HUES6 (cell line): ENCODE data around the gene PTGR3.

Experiments used
- H3K27ac ChIP-seq: 2 replicates; pipeline ENCODE4 v1.7.0; 2013; ENCODE audit warnings: low read depth, mild to moderate bottlenecking, low read length, inconsistent platforms
- H3K27me3 ChIP-seq: 2 replicates; pipeline ENCODE4 v1.6.1; 2013; ENCODE audit warnings: low read length; ENCODE audit not compliant: control insufficient read depth, insufficient read depth
- H3K36me3 ChIP-seq: 2 replicates; pipeline ENCODE4 v1.6.1; 2013; ENCODE audit warnings: low read length; ENCODE audit not compliant: control insufficient read depth, insufficient read depth
- H3K4me1 ChIP-seq: 2 replicates; pipeline ENCODE4 v1.6.1; 2013; ENCODE audit warnings: low read length; ENCODE audit not compliant: control insufficient read depth, insufficient read depth
- H3K4me3 ChIP-seq: 2 replicates; pipeline ENCODE4 v1.5.1; 2013; ENCODE audit warnings: low read depth, low read length
- H3K9ac ChIP-seq: one replicate; pipeline ENCODE4 v1.6.1; 2013; ENCODE audit warnings: mild to moderate bottlenecking, low read length
- H3K9me3 ChIP-seq: 2 replicates; pipeline ENCODE4 v1.6.1; 2013; ENCODE audit warnings: low read depth, low read length; ENCODE audit not compliant: control insufficient read depth, insufficient read depth

Gene PTGR3

DNA sequence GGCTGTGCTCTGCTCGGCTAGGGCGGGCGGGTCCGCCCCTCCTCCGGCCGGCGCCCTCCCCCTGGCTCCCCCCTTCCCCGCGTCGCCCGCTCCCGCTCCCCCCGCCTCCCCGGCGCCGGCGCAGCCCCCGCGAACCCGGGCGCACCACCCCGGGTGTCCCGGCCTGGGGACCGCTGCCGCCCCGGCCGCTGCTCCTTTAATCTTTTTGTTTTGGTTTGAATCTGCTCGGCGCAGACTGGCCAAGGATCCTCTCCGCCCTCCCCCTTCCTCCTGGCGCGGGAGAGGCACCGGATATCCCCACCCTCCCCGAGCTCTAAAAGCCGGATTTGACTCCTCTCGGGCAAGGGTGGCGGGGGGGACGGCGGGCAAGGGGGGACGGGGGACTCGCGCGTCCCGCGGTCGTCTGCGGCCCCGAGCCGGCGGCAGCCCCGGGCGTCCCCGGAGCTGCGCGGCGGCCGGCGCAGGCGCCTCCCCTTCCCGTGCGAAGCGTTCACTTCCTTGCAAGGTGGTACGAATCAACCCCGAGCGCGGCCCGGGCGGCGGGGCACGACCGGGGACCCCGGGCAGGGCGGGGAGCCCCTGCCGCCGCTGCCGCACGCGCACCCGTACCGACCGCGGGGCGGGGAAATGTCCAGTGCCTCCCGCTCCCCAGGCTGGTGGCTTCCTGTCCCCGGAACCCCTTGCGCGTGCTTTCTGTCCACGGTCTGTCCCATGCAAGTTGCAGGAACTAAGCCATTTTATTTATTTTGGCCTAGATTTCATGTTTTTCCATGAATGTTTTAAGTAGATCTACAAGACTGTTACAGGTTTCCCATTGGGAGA is at the start of gene PTGR3:
PTGR3 (minus strand) TSS at position 11 of the 822 bp plus-strand sequence. CDS start 81 bp downstream, outside the sequence.
- Histone ChIP-seq H3K4me3 (peak within 1 kb of the TSS; percentile 82), H3K27ac (no peak within 1 kb of the TSS), H3K9me3 (no peaks in the 10 kb centered on the region), H3K36me3 (no peaks in the 10 kb centered on the region), H3K27me3 (peaks cover 84% of the 10 kb centered on the region), H3K9ac (peak within 1 kb of the TSS; percentile 72), H3K4me1 (peaks cover 39% of the 10 kb centered on the region)

DNA sequence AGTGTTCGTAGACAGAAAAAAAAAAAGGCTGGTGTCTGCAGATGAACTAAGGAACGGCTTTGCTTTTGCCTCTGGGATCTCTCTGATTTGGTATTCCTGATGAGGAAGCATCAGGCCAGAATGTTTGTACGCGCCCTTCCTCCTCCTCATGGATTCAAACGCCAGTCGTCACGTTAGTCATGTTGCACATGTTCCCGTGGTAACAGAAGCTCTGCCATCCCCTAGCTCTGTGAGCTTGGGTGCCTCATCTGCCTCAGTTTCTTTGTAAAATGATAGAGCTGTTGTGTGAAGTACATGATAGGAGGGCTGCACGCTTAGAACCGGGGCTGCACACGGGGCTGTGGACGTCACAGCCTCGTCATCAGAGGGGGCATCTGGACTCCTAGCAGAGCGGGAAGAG is 48.7 kb upstream of the PTGR3 start:
- no peak overlapping the region for H3K27ac ChIP-seq
- H3K4me3 ChIP-seq: no peak overlapping the region
- no peaks in the 10 kb centered on the region for H3K36me3 ChIP-seq
- no peaks in the 10 kb centered on the region for H3K9me3 ChIP-seq
- no peaks in the 10 kb centered on the region for H3K4me1 ChIP-seq
- H3K9ac ChIP-seq: no peak overlapping the region
- no peaks in the 10 kb centered on the region for H3K27me3 ChIP-seq

DNA sequence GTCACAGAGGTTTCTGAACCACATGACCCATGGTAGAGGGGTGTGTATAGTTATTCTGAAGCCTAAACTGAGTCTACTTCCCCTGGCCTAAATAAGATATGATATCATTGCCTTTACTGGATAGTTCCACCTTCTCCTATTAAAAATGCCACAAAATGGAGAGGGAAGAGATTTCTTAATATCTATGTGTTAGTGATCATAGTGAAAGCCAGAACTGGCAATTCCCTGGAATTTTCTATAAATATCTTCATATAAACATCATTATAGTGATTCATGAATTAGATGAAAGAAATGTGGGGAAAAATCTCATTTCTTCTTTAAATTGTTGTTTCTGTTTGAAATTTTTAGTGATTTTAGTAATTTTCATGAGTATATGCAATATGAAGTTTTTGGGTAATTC is 47.4 kb upstream of the PTGR3 start:
- H3K9me3 ChIP-seq: no peaks in the 10 kb centered on the region
- no peaks in the 10 kb centered on the region for H3K36me3 ChIP-seq
- no peaks in the 10 kb centered on the region for H3K4me1 ChIP-seq
- no peak overlapping the region for H3K4me3 ChIP-seq
- no peak overlapping the region for H3K27ac ChIP-seq
- no peak overlapping the region for H3K9ac ChIP-seq
- no peaks in the 10 kb centered on the region for H3K27me3 ChIP-seq

DNA sequence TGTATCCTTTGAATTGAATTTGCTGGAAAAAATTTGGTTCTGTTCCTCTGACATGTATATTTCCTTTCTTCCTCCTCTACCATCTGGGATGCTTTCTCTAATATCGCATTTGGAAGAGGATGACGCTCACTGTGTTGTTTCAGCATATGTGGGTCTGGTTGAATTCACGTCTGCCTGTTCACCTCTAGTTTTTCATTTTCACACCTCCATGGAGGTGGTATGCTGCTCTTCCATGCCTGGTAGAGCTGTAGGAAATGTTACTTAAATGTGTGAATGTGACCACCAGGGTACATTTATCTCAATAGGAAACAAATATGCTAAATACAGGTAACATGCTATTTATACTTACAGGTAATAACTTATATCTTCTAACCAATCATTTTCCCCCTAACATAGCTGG is 46.2 kb upstream of the PTGR3 start:
- no peaks in the 10 kb centered on the region for H3K36me3 ChIP-seq
- no peaks in the 10 kb centered on the region for H3K4me1 ChIP-seq
- H3K9me3 ChIP-seq: no peaks in the 10 kb centered on the region
- H3K27me3 ChIP-seq: no peaks in the 10 kb centered on the region
- H3K9ac ChIP-seq: no peak overlapping the region
- H3K27ac ChIP-seq: no peak overlapping the region
- H3K4me3 ChIP-seq: no peak overlapping the region

DNA sequence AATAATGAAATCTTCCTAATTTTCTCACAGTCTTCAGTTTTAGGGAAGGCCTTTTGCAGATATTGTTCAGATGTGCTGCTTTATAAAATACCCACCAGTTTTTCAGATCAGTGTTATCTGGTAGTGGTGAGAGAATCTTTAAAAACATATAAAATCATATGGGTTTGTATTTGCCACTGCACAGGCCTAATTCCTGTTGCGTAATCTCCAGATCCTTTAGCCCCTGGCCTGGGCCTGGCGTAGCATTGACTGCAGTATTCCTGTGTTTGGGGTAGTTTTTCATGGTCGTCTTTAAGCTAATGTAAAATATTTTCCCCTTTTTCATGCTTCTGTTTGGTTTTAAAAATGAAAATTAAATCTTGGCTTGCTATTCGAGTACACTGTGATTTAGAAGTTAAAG is 44.8 kb upstream of the PTGR3 start:
- Histone ChIP-seq H3K4me1 (no peaks in the 10 kb centered on the region), H3K9me3 (no peaks in the 10 kb centered on the region), H3K9ac (no peak overlapping the region), H3K36me3 (no peaks in the 10 kb centered on the region), H3K27ac (no peak overlapping the region), H3K4me3 (no peak overlapping the region), H3K27me3 (no peaks in the 10 kb centered on the region)

DNA sequence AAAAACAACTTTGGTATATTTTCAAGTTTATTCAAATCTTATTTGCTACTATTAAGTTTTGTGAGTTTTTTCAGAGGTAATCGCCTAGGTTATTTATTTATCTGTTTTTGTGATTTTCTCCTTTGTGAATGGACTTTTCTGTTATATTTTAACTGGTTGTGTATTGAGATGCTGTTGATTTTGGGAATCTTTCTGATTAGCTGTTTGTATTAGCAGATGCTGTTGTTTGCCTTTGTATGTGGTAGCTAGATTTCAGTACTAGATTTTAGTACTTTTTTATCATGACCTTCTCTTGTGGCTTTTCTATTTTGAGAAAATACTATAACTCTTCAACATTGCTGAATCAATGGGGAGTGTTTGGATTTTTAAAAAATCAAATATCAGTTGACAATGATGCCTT is 44.1 kb upstream of the PTGR3 start:
- Histone ChIP-seq H3K9ac (no peak overlapping the region), H3K4me1 (no peaks in the 10 kb centered on the region), H3K27me3 (no peaks in the 10 kb centered on the region), H3K36me3 (no peaks in the 10 kb centered on the region), H3K4me3 (no peak overlapping the region), H3K9me3 (no peaks in the 10 kb centered on the region), H3K27ac (no peak overlapping the region)

GRCh38 chr18:75252136-75252535 is 43.2 kb upstream of the PTGR3 start:
- Histone ChIP-seq H3K27ac (no peak overlapping the region), H3K9ac (no peak overlapping the region), H3K27me3 (no peaks in the 10 kb centered on the region), H3K9me3 (no peaks in the 10 kb centered on the region), H3K36me3 (no peaks in the 10 kb centered on the region), H3K4me3 (no peak overlapping the region), H3K4me1 (no peaks in the 10 kb centered on the region)

- Histone ChIP-seq H3K27me3 (no peaks in the 10 kb centered on the region), H3K4me1 (no peaks in the 10 kb centered on the region), H3K27ac (no peak overlapping the region), H3K9ac (no peak overlapping the region), H3K36me3 (no peaks in the 10 kb centered on the region), H3K4me3 (no peak overlapping the region), H3K9me3 (no peaks in the 10 kb centered on the region)
These were observed 42.5 kb upstream of the PTGR3 start for GRCh38 chr18:75251466-75251865.

DNA sequence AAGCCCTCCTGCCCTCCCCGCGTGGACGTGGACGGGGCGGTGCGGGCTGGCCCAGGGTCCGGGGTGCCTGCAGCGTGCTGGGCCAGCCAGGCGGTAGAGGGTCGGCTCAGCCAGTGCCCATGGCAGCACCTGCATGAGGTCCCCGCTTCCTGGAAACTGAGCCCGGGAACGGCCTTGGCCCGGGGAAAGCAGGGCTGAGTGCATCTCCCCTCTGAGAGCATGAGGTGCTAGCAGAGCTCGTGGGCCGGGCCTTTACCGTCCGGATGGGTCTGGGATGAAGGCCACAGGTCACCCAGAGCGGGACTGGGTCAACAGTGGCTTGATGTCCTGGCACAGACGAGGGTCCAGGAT is 41.5 kb upstream of the PTGR3 start:
- Histone ChIP-seq H3K4me1 (no peaks in the 10 kb centered on the region), H3K27me3 (no peaks in the 10 kb centered on the region), H3K27ac (no peak overlapping the region), H3K4me3 (no peak overlapping the region), H3K36me3 (no peaks in the 10 kb centered on the region), H3K9ac (no peak overlapping the region), H3K9me3 (no peaks in the 10 kb centered on the region)

DNA sequence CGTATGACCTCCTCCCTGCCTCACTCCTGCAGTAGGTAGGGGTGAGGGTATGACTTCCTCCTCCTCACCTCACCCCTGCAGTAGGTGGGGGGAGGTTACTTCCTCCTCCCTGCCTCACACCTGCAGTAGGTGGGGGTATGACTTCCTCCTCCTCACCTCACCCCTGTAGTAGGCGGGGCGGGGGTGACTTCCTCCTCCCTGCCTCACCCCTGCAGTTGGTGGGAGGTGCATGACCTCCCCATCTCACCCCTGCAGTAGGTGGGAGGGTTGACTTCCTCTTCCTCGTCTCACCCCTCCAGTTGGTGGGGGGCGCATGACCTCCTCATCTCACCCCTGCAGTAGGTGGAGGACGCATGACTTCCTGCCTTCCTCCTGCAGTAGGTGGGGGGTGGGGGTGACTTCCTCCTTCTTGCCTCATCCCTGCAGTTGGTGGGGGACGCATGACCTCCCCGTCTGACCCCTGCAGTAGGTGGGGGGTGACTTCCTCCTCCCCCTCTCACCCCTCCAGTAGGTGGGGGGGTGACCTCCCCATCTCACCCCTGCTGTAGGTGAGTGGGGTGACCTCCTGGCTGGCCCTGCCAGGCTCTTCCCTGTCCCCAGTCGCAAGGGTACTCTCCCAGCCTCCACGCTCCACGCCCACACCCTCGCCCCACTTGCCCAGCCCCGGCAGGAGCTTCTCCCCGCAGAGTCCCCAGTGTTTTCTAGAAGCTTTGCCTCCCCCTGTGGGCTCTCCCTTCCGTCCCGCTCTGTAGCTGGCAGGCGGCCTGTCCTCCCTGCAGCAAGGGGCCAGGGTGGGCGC is 40.9 kb upstream of the PTGR3 start:
- no peak overlapping the region for H3K27ac ChIP-seq
- H3K4me1 ChIP-seq: no peaks in the 10 kb centered on the region
- no peak overlapping the region for H3K9ac ChIP-seq
- no peaks in the 10 kb centered on the region for H3K27me3 ChIP-seq
- no peak overlapping the region for H3K4me3 ChIP-seq
- no peaks in the 10 kb centered on the region for H3K36me3 ChIP-seq
- no peaks in the 10 kb centered on the region for H3K9me3 ChIP-seq

- no peak overlapping the region for H3K27ac ChIP-seq
These were observed 40.2 kb upstream of the PTGR3 start for GRCh38 chr18:75249175-75249518.

More at GRCh38 chr18:75249175-75249518, 40.2 kb upstream of the PTGR3 start:
- no peaks in the 10 kb centered on the region for H3K27me3 ChIP-seq
- no peaks in the 10 kb centered on the region for H3K4me1 ChIP-seq
- no peak overlapping the region for H3K9ac ChIP-seq
- no peaks in the 10 kb centered on the region for H3K36me3 ChIP-seq
- H3K9me3 ChIP-seq: no peaks in the 10 kb centered on the region
- H3K4me3 ChIP-seq: no peak overlapping the region
